Measurements from ENCODE around the gene GBGT1.
A peak's percentile ranks its signal among the peaks of the same experiment; 100 is the strongest.

DNA sequence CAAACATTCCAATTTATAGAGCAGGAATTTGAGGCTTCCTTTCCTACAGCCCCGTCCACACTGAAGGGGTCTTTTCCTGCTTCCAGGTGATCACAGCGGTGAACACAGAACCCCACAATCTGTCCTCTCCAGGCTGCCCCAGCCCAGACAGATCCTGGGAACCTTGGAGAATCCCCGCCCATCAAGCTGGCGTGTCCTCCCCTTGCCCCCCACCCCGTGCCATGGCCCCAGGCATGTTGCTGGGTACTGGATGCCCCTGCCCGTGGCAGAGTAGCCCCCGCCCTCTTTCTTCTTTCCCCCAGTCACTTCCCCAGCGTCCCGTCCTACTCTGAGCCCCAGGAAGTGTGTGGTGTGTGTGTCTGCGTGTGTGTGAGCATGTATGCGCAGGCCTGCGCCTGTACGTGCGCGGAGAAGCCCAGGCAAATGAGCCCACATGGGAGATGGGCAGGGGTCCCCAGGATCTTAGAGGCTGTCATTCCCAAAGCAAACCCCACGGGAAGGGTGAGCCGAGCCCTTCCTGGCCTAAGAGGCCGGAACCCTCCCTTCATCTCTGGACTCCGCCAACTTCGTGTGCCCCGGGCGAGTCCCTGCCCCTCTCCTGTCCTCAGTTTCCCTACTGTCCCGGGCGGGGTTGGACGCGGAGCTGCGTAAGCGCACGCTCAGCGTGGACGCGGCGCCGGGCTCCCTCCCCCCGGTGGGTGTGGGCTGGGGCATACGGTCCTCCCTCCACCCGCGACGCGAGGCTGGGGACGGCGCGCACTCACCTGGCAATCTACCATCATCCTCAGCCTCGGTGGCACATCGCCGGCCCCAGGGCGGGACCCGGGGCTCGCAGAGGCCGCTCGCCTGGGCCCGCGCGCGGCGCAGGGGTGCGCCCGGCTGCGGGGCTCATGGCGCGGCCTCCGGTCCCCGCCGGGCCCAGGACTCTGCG lies 15.2 kb downstream of the GBGT1 start:
- TF ChIP-seq YY1 (IDR thresholded peaks at IDR 0.05; ENCODE audit: low read depth), result no peak
- no peak for TF ChIP-seq SIN3A (IDR thresholded peaks at IDR 0.05; ENCODE audit: borderline replicate concordance, low read depth, low read length)
- TF ChIP-seq SMC3 (IDR thresholded peaks at IDR 0.05; ENCODE audit: low read depth, low read length), result no peak
- TF ChIP-seq, protein P1, sequence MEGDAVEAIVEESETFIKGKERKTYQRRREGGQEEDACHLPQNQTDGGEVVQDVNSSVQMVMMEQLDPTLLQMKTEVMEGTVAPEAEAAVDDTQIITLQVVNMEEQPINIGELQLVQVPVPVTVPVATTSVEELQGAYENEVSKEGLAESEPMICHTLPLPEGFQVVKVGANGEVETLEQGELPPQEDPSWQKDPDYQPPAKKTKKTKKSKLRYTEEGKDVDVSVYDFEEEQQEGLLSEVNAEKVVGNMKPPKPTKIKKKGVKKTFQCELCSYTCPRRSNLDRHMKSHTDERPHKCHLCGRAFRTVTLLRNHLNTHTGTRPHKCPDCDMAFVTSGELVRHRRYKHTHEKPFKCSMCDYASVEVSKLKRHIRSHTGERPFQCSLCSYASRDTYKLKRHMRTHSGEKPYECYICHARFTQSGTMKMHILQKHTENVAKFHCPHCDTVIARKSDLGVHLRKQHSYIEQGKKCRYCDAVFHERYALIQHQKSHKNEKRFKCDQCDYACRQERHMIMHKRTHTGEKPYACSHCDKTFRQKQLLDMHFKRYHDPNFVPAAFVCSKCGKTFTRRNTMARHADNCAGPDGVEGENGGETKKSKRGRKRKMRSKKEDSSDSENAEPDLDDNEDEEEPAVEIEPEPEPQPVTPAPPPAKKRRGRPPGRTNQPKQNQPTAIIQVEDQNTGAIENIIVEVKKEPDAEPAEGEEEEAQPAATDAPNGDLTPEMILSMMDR (IDR thresholded peaks at IDR 0.05), result no peak
- TF ChIP-seq RFX5 (IDR thresholded peaks at IDR 0.05; ENCODE audit: low read length), result no peak
- TF ChIP-seq POLR2AphosphoS5 (IDR thresholded peaks at IDR 0.05; ENCODE audit: low read depth, low read length), result no peak
- TF ChIP-seq GABPA (IDR thresholded peaks at IDR 0.05; ENCODE audit: low read depth), result no peak
- peak; percentile 53; the same call in 1 of the 2 replicates for TF ChIP-seq NRF1 (IDR thresholded peaks at IDR 0.05; ENCODE audit: low read depth, low read length)
- no peak for TF ChIP-seq CHD2 (IDR thresholded peaks at IDR 0.05; ENCODE audit: low read length, partially characterized antibody)
- TF ChIP-seq MEF2A (IDR thresholded peaks at IDR 0.05; ENCODE audit: borderline replicate concordance, low read depth), result no peak
- TF ChIP-seq TAF1 (IDR thresholded peaks at IDR 0.05; ENCODE audit: borderline replicate concordance, low read depth, low read length), result 0 out of 2 replicates have a peak, but pooled peaks have one; percentile 7
- no peak for TF ChIP-seq EP300 (IDR thresholded peaks at IDR 0.05; ENCODE audit: borderline replicate concordance in 1 of 2, low read depth in 1 of 2, low read length in 1 of 2)
- TF ChIP-seq NFIC (IDR thresholded peaks at IDR 0.05; ENCODE audit: borderline replicate concordance), result no peak
- TF ChIP-seq EZH2phosphoT487 (IDR thresholded peaks at IDR 0.05; ENCODE audit: borderline replicate concordance, low read depth), result no peak
